A673 (cell line): Measurements from ENCODE around the gene DEAF1. TPM values are rescaled to one million over a fixed set of nuclear protein-coding genes. Genes with fewer than 3 reads are reported as not detected.
A peak's percentile ranks its signal among the peaks of the same experiment; 100 is the strongest.

ENCODE experiments used
- BruUV-seq: library from RNA; stranded (reverse); fragments of 400-500 nt; replicated peaks from 2 replicates; lab custom pipeline; 2021; lab: Mats Ljungman, UMichigan
- CTCF ChIA-PET: fragments of 300-600 bp; sonication (Branson Sonifier 250); formaldehyde crosslinking; loops from one replicate; lab custom pipeline; 2022; ENCODE audit warnings: antibody characterized with exemption; lab: Charles Lee
- POLR2A ChIA-PET: fragments of 300-600 bp; sonication (Branson Sonifier 250); formaldehyde crosslinking; loops from one replicate; lab custom pipeline; 2022; ENCODE audit warnings: antibody characterized with exemption; ENCODE audit not compliant: low non-redundant PET; lab: Charles Lee
- DNase-seq: peaks from one replicate; pipeline ENCODE4 v3.0.0-alpha.2; 2015; ENCODE audit warnings: low spot score
- H3K27ac ChIP-seq: fragments of 200-600 bp; sonication (generic); 2 replicates; pipeline ENCODE4 v1.5.1; 2016; ENCODE audit warnings: mixed run types, low read depth, mild to moderate bottlenecking, mixed read lengths, antibody characterized with exemption, low read length; ENCODE audit not compliant: poor library complexity, severe bottlenecking
- H3K27me3 ChIP-seq: fragments of 200-600 bp; sonication (generic); replicated peaks from 2 replicates; pipeline ENCODE4 v1.6.1; 2017; ENCODE audit warnings: mixed run types, low read depth, mild to moderate bottlenecking, mixed read lengths, antibody characterized with exemption, low read length; ENCODE audit not compliant: insufficient read depth, poor library complexity
- H3K36me3 ChIP-seq: fragments of 200-600 bp; sonication (generic); 2 replicates; pipeline ENCODE4 v1.6.1; 2016; ENCODE audit warnings: mixed run types, mild to moderate bottlenecking, mixed read lengths, antibody characterized with exemption, low read length; ENCODE audit not compliant: insufficient read depth, poor library complexity, severe bottlenecking
- H3K4me1 ChIP-seq: fragments of 200-600 bp; sonication (generic); 2 replicates; pipeline ENCODE4 v1.6.1; 2017; ENCODE audit warnings: mixed run types, mild to moderate bottlenecking, mixed read lengths, antibody characterized with exemption, low read length; ENCODE audit not compliant: insufficient read depth, poor library complexity, severe bottlenecking
- H3K4me3 ChIP-seq: fragments of 200-600 bp; sonication (generic); 2 replicates; pipeline ENCODE4 v1.5.1; 2016; ENCODE audit warnings: low read depth, mixed run types, mild to moderate bottlenecking, mixed read lengths, low read length; ENCODE audit not compliant: poor library complexity, severe bottlenecking
- H3K9me3 ChIP-seq: fragments of 200-600 bp; sonication (generic); 2 replicates; pipeline ENCODE4 v1.6.1; 2016; ENCODE audit warnings: mixed run types, low read depth, mild to moderate bottlenecking, mixed read lengths, antibody characterized with exemption, low read length; ENCODE audit not compliant: poor library complexity, severe bottlenecking
- CTCF ChIP-seq: fragments of 300-800, 200-600 bp; sonication (generic); conservative IDR thresholded peaks from 2 replicates; pipeline ENCODE4 v1.5.1; 2017; ENCODE audit warnings: low read depth, mild to moderate bottlenecking, antibody characterized with exemption, low read length, moderate library complexity, mixed read lengths
- EZH2 ChIP-seq: fragments of 200-600 bp; sonication (generic); IDR thresholded peaks from 2 replicates; pipeline ENCODE4 v1.6.1; 2017; ENCODE audit warnings: borderline replicate concordance, low read depth, mild to moderate bottlenecking, mixed read lengths, antibody characterized with exemption, low read length; ENCODE audit not compliant: poor library complexity, severe bottlenecking
- intact Hi-C: fragments of 100-400 bp; cut with micrococcal nuclease; formaldehyde crosslinking; loops from one replicate; pipeline ENCODE4 v1.10.0; 2022; ENCODE audit not compliant: unreplicated experiment
- total RNA-seq: library from RNA; stranded (reverse); gene quantifications from 2 replicates; pipeline ENCODE4 v1.2.3, GENCODE V29; 2021

Gene DEAF1
- total RNA-seq, 1 experiment from 2014 or later = 56.7 TPM

GRCh38 chr11:693887-694562 lies 997 bp downstream of the DEAF1 start:
- Histone ChIP-seq H3K27ac (peak overlapping the region; percentile 49), H3K4me3 (peak overlapping the region; percentile 95), H3K9me3 (no peaks in the 10 kb centered on the region), H3K4me1 (peaks cover 16% of the 10 kb centered on the region), H3K27me3 (no peaks in the 10 kb centered on the region), H3K36me3 (peaks cover 5% of the 10 kb centered on the region)
- no TSS peak for BruUV-seq
- no peak for DNase-seq
- TF ChIP-seq EZH2 = no peak
- no peak for TF ChIP-seq CTCF
- ChIA-PET POLR2A (no interaction called here), CTCF (no interaction called here)
- intact Hi-C loops = no loop called here

GRCh38 chr11:693415-693831 lies 1.6 kb downstream of the DEAF1 start:
- H3K27me3 ChIP-seq = no peaks in the 10 kb centered on the region
- no peaks in the 10 kb centered on the region for H3K9me3 ChIP-seq
- H3K36me3 ChIP-seq = peaks cover 9% of the 10 kb centered on the region
- POLR2A ChIA-PET = no interaction called here
- TF ChIP-seq EZH2 (no peak), CTCF (no peak)
- intact Hi-C loops = no loop called here
- CTCF ChIA-PET = no interaction called here
- DNase-seq = peak; percentile 79
- H3K4me1 ChIP-seq = peaks cover 16% of the 10 kb centered on the region
- H3K4me3 ChIP-seq = peak overlapping the region; percentile 95
- H3K27ac ChIP-seq = peak overlapping the region; percentile 49
- no TSS peak for BruUV-seq

- TF ChIP-seq EZH2 (no peak), CTCF (no peak)
- intact Hi-C loops = no loop called here
- Histone ChIP-seq H3K27me3 (no peaks in the 10 kb centered on the region), H3K4me3 (peak overlapping the region; percentile 95), H3K9me3 (no peaks in the 10 kb centered on the region), H3K4me1 (peaks cover 16% of the 10 kb centered on the region), H3K36me3 (peaks cover 14% of the 10 kb centered on the region), H3K27ac (peak overlapping the region; percentile 49)
- ChIA-PET CTCF (no interaction called here), POLR2A (no interaction called here)
- TSS peak; percentile 57 for BruUV-seq
- no peak for DNase-seq
Measured at GRCh38 chr11:692824-693414, 2.1 kb downstream of the DEAF1 start.
